Suppressor macrophage (primary cell): Measurements from ENCODE around the gene BASP1.
"Not testable (repeated sequence)": the region's sequence is repeated elsewhere in the genome, so short reads cannot be mapped to it uniquely, and the experiment has no call there.

Source experiments
- DNase-seq, 4 experiments: peaks; one replicate each; pipeline ENCODE4 v3.0.0-alpha.2; 2020 to 2022

The BASP1 gene

GRCh38 chr5:17223367-17224185, 6.1 kb downstream of the BASP1 start:
- no peak for DNase-seq

DNA sequence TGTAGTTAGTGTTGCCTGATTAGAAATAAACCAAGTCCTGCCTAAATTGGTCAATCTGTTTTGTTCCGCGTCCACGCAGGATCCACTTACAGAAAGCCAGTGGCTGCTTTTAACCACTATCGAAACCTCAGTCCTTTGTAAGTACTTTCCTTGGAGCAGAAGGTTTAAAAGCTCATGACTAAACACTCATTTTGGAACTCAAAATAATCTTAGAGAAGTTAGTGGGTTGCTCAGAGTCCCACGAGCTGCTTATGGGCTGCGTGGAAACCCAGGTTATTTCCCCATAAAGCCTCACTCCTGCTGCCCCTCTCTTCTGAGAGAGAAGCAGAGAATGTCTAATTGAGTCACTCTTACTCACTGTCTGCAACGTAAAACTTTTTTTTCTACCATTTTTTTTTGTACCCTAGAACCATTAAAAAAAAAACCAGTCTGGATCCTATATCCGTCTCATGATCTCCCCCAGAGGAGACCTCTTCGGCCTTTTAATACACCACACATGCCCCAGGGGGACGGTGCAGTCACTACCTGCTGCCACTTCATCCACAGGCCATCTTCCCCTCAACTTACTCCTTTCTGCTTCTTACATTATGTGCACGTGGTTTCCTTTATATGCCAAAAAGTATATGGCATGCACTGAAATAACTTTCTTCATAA, 7.6 kb downstream of the BASP1 start:
- DNase-seq, result peak; percentile 59 to 84 (median 72)

- no peak for DNase-seq
Observed at GRCh38 chr5:17225520-17225919, 8.1 kb downstream of the BASP1 start.

DNA sequence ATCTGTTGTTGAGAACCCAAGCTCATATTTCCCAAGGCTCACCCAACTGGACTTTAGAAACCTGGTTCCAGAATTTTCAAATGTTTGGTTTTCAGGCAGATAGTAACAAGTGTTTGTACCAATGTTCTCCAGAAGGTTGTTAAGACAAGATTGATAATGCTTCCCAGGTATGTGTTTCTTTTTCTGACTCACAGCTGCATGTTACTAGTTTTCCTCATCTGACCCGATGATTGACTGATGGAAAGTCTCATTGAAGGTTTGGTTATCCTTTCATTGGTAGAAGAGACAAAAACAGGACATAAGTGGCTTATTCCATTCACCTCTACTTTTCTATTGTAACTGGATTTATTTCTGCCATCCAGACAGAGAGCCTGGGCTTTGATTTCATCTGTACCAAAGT, 10.4 kb downstream of the BASP1 start:
- DNase-seq, result no peak

DNA sequence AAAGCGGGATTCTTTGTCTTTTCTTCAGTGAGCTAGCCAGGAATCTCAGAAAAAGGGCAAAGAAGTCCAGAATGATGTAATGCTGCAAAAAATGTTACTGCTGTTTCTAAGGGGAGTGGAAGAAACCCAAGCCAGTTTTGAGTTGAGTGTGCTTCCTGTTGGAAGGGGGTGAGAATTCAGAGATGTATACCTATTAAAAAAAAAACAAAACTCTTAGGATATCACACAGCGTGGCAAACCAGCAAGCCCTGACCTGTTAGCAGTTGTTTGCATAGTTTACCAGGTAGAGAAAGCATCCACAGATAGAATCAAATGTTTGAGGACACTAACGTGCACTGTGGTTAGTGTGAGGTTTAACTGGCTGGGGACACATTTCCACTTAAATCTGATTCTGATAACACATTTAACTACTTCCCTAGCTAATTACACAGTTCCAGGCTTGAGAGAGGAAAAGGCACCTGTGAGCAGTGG, 11.4 kb downstream of the BASP1 start:
- DNase-seq, result peak in 2 of 4 experiments; percentile 22

- peak; percentile 42 to 62 (median 57) for DNase-seq
Observed at GRCh38 chr5:17229313-17229712, 11.9 kb downstream of the BASP1 start.

DNA sequence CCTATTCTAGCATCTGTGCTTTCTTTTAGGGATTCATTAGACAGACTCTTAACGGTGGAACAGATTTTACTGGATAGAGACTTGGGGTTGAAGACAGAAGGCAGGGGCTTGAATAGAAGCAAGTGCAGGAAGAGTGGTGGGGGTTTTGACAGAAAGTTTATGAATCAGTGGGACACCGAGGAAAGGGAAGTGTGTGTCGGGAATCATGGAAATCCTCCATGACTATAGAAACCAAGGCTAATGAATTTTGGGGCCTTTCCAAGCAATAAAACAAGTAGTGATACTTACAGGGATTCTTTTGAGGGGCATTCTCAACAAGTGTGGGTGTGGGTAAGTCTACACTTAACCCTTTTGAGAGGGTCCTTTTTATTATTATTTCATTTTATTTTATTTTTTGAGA, 12.8 kb downstream of the BASP1 start:
- no peak for DNase-seq

DNA sequence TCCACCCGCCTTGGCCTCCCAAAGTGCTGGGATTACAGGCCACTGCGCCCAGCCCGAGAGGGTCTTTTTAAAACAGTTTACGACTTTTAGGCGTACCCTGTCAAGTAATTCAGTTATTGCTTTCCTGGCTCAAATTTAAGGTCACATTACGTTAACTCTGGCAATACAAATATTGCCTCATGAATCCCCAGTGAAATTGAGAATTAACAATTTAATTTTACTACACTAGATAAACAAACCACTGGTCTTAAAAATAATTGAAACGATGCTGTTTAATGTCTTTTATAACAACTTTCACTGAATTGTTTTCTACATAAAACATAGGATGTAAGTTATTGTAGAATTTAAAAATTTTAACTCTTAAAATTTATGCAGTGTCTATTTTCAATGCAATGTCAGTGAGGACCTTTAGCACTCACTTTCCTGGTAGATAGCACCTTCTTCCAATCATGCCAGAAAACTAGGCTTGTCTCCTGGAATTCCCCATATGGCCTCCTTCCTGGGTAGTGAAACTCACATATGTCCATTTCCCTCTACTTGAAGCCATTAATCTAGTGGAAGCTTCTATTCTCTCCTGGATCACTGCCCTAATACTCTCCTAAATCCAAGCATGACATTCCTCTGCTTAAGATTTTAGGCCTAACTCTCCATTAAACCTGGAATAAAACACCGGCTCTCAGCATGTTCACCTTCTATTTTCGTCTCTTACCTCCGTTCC, 13.5 kb downstream of the BASP1 start:
- no peak for DNase-seq

- no peak for DNase-seq
Observed at GRCh38 chr5:17232405-17232804, 15.0 kb downstream of the BASP1 start.

- peak in 1 of 4 experiments; percentile 16 for DNase-seq
Observed at GRCh38 chr5:17233488-17233887, 16.1 kb downstream of the BASP1 start.

DNA sequence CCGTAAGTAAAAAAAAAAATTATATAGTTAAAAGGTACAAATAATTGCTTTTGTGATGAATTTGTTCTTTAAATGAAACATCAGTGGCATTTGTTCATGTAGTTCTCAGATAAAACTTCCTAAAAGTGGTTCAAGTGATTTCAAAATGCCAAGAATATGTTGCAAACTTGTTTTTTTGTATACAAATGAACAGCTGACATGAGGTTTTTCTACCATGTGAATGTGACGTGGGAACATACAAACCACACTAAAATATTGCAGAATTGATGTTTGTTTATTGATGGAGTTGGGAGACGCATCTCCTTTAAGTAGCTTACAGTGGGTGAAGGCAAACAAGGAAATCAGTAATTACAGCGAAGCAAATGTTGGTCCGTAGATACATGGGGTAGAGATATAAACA, 16.9 kb downstream of the BASP1 start:
- peak; percentile 24 to 89 (median 68) for DNase-seq

GRCh38 chr5:17235731-17236330, 18.4 kb downstream of the BASP1 start:
- DNase-seq, result no peak

DNA sequence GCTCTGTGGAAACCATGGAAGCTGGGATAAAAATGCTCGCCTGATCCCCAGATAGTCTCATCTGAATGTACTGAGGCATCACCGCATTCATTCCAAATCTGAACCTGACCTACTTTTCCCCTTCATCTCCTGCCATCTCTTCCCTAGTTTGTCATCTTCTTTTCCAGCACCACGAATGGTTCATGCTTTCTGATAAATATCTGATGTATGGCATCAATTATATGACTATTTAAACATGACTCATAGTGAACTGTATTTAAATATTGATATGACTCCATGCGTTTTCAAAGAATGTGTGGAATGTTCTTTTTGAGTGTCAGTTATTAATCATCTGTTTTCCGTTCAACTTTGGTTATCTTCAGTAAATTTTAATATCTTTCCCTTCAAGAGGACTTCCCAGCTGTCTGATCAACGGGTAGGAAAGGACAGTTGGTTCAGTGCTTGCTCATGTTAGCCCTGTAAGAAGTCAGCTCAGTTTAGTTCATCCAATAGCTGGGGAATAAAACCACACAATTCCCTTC, 21.1 kb downstream of the BASP1 start:
- no peak for DNase-seq

- DNase-seq, result no peak
Observed at GRCh38 chr5:17239953-17240352, 22.5 kb downstream of the BASP1 start.

DNA sequence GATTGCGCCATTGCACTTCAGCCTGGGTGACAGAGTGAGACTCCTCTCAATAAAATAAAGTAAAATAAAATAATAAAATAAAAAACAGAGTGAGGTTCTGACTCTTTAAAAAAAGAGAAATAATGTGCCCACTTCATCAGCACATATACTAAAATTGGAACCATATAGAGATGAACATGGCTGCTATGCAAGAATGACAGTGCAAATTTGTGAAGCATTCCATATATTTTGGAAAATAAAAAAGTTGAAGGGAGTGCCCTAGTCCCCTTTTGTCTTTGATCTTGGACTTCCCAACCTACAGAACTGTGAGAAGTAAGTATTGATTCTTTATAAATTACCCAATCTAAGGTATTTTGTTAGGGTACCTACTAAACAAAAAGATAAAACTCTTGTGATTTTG, 23.1 kb downstream of the BASP1 start:
- DNase-seq, result no peak

GRCh38 chr5:17241635-17242034, 24.2 kb downstream of the BASP1 start:
- no peak for DNase-seq

- no peak for DNase-seq
Observed at GRCh38 chr5:17243287-17244063, 26.0 kb downstream of the BASP1 start.

DNA sequence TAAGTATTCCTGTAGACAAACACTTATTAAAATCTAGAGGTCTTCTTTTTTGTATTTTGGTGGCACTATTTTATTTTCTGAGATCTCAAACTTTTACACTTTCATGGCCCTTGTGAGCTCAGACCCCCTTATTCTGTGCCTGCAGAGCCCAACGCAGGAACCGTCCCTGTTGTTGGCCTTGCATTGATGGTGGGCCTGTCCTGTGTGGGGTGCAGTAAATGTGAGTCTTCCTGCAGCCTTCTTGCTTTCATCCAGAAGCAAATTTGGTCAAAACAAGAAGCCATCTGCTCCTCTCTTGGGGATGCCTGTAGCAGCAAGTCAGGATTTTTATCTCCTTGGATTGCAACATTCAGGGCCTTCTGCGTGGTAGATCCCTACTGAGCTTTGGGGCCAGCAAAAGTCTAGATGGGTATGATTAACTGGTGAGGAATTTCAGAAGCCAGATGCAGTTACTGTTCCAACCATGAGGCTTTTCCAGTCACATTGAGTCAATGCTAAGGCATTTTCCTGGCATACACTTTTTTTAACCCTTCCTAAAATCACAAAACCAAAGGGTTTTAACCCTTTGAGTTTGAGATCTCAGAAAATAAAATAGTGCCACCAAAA, 31.7 kb downstream of the BASP1 start:
- peak in 3 of 4 experiments; percentile 21 to 37 (median 29) for DNase-seq

DNA sequence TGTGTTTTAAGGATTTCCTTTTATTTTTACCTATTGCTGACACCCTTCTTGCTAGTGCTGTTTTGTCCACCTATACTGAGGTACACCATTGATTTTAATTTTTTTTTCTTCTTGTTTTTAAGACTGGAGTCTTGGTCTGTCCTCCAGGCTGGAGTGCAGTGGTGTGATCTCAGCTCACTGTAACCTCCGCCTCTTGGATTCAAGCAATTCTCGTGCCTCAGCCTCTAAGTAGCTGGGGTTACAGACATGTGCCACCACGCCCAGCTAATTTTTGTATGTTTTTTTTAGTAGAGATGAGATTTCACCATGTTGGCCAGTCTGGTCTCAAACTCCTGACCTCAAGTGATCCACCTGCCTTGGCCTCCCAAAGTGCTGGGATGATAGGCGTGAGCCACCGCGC, 32.4 kb downstream of the BASP1 start:
- not testable (repeated sequence) for DNase-seq

DNA sequence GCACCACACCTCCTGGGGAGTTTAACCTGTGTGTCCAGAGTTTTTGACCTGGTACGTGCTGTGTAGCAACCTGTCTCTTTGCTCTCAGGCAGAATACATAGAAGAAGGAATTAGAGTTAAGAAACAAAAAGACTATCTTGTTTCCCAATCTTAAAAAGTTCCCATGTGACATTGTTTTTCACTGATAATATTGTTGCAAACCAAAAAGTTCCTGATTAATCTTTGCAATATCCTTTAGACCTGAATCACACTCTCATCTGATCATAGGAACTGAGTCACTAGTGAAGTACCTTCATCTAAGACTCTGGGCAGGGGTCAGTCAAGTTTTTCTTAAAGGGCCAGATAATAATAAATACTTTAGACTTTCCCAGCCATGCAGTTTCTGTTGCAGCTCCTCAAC, 35.1 kb downstream of the BASP1 start:
- DNase-seq, result peak in 2 of 4 experiments; percentile 48 to 62

- peak; percentile 74 to 95 (median 84) for DNase-seq
Observed at GRCh38 chr5:17255471-17256021, 38.1 kb downstream of the BASP1 start.
